ENCODE measurements around the gene TSPY10.
"Not testable (repeated sequence)": the region's sequence is repeated elsewhere in the genome, so short reads cannot be mapped to it uniquely, and the experiment has no call there.

TSPY10 gene

GRCh38 chrY:9527580-9527979 is at the start of gene TSPY10:
TSS of gene TSPY10 (plus strand) at chrY:9527880. CDS start at chrY:9527926, 46 bp downstream.
- DNase-seq = not testable (repeated sequence)

- DNase-seq = not testable (repeated sequence)
Observed at GRCh38 chrY:9486967-9487366, 40.7 kb upstream of the TSPY10 start, which contains the start of gene TSPY9. TSS of gene TSPY9 (plus strand) at chrY:9487267. CDS start at chrY:9487313, 46 bp downstream.

GRCh38 chrY:9504396-9504795 is 23.3 kb upstream of the TSPY10 start:
- DNase-seq = not testable (repeated sequence)

- DNase-seq = not testable (repeated sequence)
Observed at GRCh38 chrY:9516287-9516686, 11.4 kb upstream of the TSPY10 start.
